Naive thymus-derived CD8-positive, alpha-beta T cell (primary cell): ENCODE data around the gene ERC2. TPM values are rescaled to one million over a fixed set of nuclear protein-coding genes. Genes with fewer than 3 reads are reported as not detected.

ENCODE experiments used
- ATAC-seq, 2 donors: fragments of 150-1000 bp; cut with Tn5 transposase in 1 of 2; sonication (Bioruptor Pico), chemical (Tn5 transposase) in 1 of 2; 1 replicate in 1 of 2; 2 replicates in 1 of 2; pipeline ENCODE4 v1.10.0; 2021; ENCODE audit warnings: mild to moderate bottlenecking in 2 of 2, moderate library complexity in 2 of 2
- POLR2A ChIA-PET: fragments of 350-600 bp; sonication (Branson Sonifier 250); formaldehyde crosslinking; loops from one replicate; lab custom pipeline; 2021; ENCODE audit warnings: antibody characterized with exemption; lab: Charles Lee
- DNase-seq, 10 donors: peaks; one replicate each; pipeline versions ENCODE4 v3.0.0 to v3.0.0-alpha.2; 2020 to 2022
- H3K27ac Mint-ChIP-seq, 10 donors: one replicate each; pipeline ENCODE4 v1.8.0; 2020 to 2022; ENCODE audit warnings: mild to moderate bottlenecking in 10 of 10, mixed read lengths in 10 of 10, moderate library complexity in 4 of 10, inconsistent platforms in 1 of 10
- H3K27me3 Mint-ChIP-seq, 5 donors: one replicate each; pipeline ENCODE4 v1.8.0; 2021 to 2022; ENCODE audit warnings: mixed read lengths in 5 of 5
- H3K36me3 Mint-ChIP-seq, 3 donors: one replicate each; pipeline ENCODE4 v1.8.0; 2020 to 2022; ENCODE audit warnings: mixed read lengths in 3 of 3, mild to moderate bottlenecking in 2 of 3, inconsistent platforms in 1 of 3
- H3K4me1 Mint-ChIP-seq, 4 donors: one replicate each; pipeline ENCODE4 v1.8.0; 2021 to 2022; ENCODE audit warnings: mixed read lengths in 4 of 4
- H3K4me3 Mint-ChIP-seq, 10 donors: one replicate each; pipeline ENCODE4 v1.8.0; 2020 to 2022; ENCODE audit warnings: mild to moderate bottlenecking in 10 of 10, mixed read lengths in 10 of 10, moderate library complexity in 6 of 10, inconsistent platforms in 1 of 10
- H3K9me3 Mint-ChIP-seq, 9 donors: one replicate each; pipeline ENCODE4 v1.8.0; 2020 to 2022; ENCODE audit warnings: mixed read lengths in 9 of 9, mild to moderate bottlenecking in 3 of 9, inconsistent platforms in 1 of 9, moderate library complexity in 1 of 9
- polyA plus RNA-seq, 3 donors: library from polyadenylated mRNA; unstranded; fragments of 300-500 nt; fragmentation: Illumina TruSeq; gene quantifications; one replicate each; pipeline ENCODE4 v1.2.3, GENCODE V29; 2021
- total RNA-seq, 8 experiments: library from RNA in 2 of 8; stranded (reverse) in 2 of 8; gene quantifications; one replicate each; pipeline ENCODE4 v1.2.3 and lab custom pipeline; 2021 to 2026

The ERC2 gene
- total and polyA plus RNA-seq, 5 experiments from 2014 or later, result 0.05 to 0.29 TPM; not detected in 3

- Mint-ChIP-seq H3K27me3 (peaks cover 0 to 5% (median 0%) of the 10 kb centered on the region in 5 donors), H3K9me3 (peaks cover 0 to 5% (median 0%) of the 10 kb centered on the region in 9 donors), H3K4me3 (no peak overlapping the region), H3K27ac (no peak overlapping the region), H3K4me1 (peaks cover 0 to 3% (median 0%) of the 10 kb centered on the region in 4 donors), H3K36me3 (no peaks in the 10 kb centered on the region)
- DNase-seq (no peak), ATAC-seq (no peak)
- POLR2A ChIA-PET, result no interaction called here
Measured at GRCh38 chr3:55574671-55575070, 893.6 kb downstream of the ERC2 start.

DNA sequence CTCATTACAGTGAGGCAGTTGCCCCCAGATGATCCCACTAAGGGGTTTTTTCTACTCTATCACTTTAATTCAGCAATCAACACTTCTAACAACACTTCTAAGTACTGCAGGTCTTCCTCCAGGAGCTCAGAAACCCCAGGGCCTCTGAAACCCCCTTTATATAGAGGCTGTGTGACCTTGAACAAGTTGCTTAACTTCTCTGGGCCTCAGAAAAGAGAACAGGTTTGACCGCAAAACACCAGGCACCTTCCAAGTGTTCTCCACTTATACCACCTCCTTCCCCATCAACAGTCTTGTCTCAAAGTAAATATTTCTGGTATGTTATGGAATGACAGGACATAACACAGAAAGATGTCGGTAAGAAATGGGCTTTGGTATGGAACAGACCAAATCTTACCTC lies 895.5 kb downstream of the ERC2 start:
- no peak overlapping the region for H3K27ac Mint-ChIP-seq
- H3K27me3 Mint-ChIP-seq, result peaks cover 0 to 5% (median 0%) of the 10 kb centered on the region in 5 donors
- no peak for ATAC-seq
- H3K36me3 Mint-ChIP-seq, result no peaks in the 10 kb centered on the region
- H3K4me3 Mint-ChIP-seq, result no peak overlapping the region
- H3K4me1 Mint-ChIP-seq, result peaks cover 0 to 3% (median 0%) of the 10 kb centered on the region in 4 donors
- no peak for DNase-seq
- peaks cover 0 to 9% (median 0%) of the 10 kb centered on the region in 9 donors for H3K9me3 Mint-ChIP-seq
- POLR2A ChIA-PET, result no interaction called here

DNA sequence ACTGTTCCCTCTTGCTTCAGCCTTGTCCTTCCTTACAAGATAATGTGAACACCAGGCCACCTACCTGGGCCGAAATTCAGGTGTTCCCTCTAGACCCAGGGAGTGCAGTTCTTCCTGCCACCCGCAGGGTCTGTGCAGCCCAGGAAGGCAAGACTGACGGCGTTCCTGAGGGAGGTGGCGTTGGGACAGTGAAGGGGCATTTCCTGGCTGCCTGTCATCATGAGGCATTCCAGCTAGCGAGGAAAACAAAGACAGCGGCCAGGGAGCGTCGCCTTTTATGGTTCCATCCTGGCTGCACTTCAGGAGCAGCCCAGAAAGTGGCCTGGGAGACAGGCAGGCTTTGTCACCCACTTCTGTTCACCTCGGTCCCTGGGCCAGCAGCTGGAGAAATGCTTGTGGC lies 896.4 kb downstream of the ERC2 start:
- Mint-ChIP-seq H3K4me3 (no peak overlapping the region), H3K9me3 (peaks cover 0 to 9% (median 0%) of the 10 kb centered on the region in 9 donors), H3K4me1 (peaks cover 0 to 3% (median 0%) of the 10 kb centered on the region in 4 donors), H3K27me3 (peaks cover 0 to 5% (median 0%) of the 10 kb centered on the region in 5 donors), H3K36me3 (no peaks in the 10 kb centered on the region), H3K27ac (no peak overlapping the region)
- POLR2A ChIA-PET, result no interaction called here
- DNase-seq, result no peak
- ATAC-seq, result no peak

DNA sequence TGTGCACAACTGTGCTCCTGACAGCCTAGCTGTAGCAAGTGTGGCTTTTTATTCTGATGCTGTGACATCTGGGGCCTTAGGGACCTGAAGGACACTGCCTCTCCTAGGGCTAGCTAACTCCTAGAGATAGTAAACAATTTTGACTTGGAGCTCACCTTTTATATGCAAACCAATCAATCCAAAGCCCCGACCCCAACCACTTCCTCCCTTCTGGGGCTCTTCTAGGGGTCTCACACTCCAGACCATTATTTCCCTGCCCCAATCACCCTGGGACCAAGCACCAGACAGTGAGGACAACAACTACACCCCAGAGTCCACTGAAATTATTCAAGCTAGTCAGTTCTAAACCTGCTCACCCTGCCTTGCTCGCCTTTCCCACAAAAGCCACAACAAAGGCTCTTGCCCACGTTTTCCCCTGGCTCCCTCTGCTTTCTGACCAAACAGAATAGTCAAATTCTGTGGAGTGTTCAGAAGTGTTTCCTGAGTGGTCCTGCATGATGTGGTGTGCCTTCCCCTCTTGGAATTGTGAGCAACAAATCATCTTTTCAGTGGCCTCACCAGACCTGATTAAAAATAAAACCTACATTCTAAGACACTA lies 897.0 kb downstream of the ERC2 start:
- H3K4me3 Mint-ChIP-seq, result no peak overlapping the region
- H3K27ac Mint-ChIP-seq, result no peak overlapping the region
- DNase-seq (no peak), ATAC-seq (no peak)
- H3K36me3 Mint-ChIP-seq, result no peaks in the 10 kb centered on the region
- peaks cover 0 to 9% (median 0%) of the 10 kb centered on the region in 9 donors for H3K9me3 Mint-ChIP-seq
- H3K4me1 Mint-ChIP-seq, result peaks cover 0 to 3% (median 0%) of the 10 kb centered on the region in 4 donors
- H3K27me3 Mint-ChIP-seq, result peaks cover 0 to 3% (median 0%) of the 10 kb centered on the region in 5 donors
- POLR2A ChIA-PET, result no interaction called here

- peaks cover 0 to 3% (median 0%) of the 10 kb centered on the region in 5 donors for H3K27me3 Mint-ChIP-seq
- H3K4me3 Mint-ChIP-seq, result no peak overlapping the region
- POLR2A ChIA-PET, result no interaction called here
- H3K27ac Mint-ChIP-seq, result no peak overlapping the region
- no peaks in the 10 kb centered on the region for H3K36me3 Mint-ChIP-seq
- H3K9me3 Mint-ChIP-seq, result peaks cover 0 to 9% (median 0%) of the 10 kb centered on the region in 9 donors
- no peak for DNase-seq
- no peak for ATAC-seq
- peaks cover 0 to 3% (median 0%) of the 10 kb centered on the region in 4 donors for H3K4me1 Mint-ChIP-seq
Measured at GRCh38 chr3:55570271-55570711, 898.0 kb downstream of the ERC2 start.

GRCh38 chr3:55569033-55569599 lies 899.2 kb downstream of the ERC2 start:
- peaks cover 0 to 9% (median 0%) of the 10 kb centered on the region in 9 donors for H3K9me3 Mint-ChIP-seq
- DNase-seq (no peak), ATAC-seq (no peak)
- no peak overlapping the region for H3K4me3 Mint-ChIP-seq
- H3K4me1 Mint-ChIP-seq, result peaks cover 0 to 5% (median 0%) of the 10 kb centered on the region in 4 donors
- H3K36me3 Mint-ChIP-seq, result no peaks in the 10 kb centered on the region
- POLR2A ChIA-PET, result no interaction called here
- H3K27ac Mint-ChIP-seq, result no peak overlapping the region
- peaks cover 0 to 3% (median 0%) of the 10 kb centered on the region in 5 donors for H3K27me3 Mint-ChIP-seq

GRCh38 chr3:55567615-55568014 lies 900.7 kb downstream of the ERC2 start:
- H3K36me3 Mint-ChIP-seq, result no peaks in the 10 kb centered on the region
- no peak for DNase-seq
- POLR2A ChIA-PET, result no interaction called here
- no peak overlapping the region for H3K4me3 Mint-ChIP-seq
- peaks cover 0 to 9% (median 0%) of the 10 kb centered on the region in 9 donors for H3K9me3 Mint-ChIP-seq
- ATAC-seq, result no peak
- no peak overlapping the region for H3K27ac Mint-ChIP-seq
- peaks cover 0 to 3% (median 0%) of the 10 kb centered on the region in 5 donors for H3K27me3 Mint-ChIP-seq
- peaks cover 0 to 5% (median 0%) of the 10 kb centered on the region in 4 donors for H3K4me1 Mint-ChIP-seq

- ATAC-seq (no peak), DNase-seq (no peak)
- Mint-ChIP-seq H3K9me3 (peaks cover 0 to 9% (median 0%) of the 10 kb centered on the region in 9 donors), H3K4me3 (no peak overlapping the region), H3K27me3 (peaks cover 0 to 3% (median 0%) of the 10 kb centered on the region in 5 donors), H3K4me1 (peaks cover 0 to 5% (median 0%) of the 10 kb centered on the region in 4 donors), H3K36me3 (no peaks in the 10 kb centered on the region), H3K27ac (no peak overlapping the region)
- POLR2A ChIA-PET, result no interaction called here
Measured at GRCh38 chr3:55567121-55567520, 901.1 kb downstream of the ERC2 start.

DNA sequence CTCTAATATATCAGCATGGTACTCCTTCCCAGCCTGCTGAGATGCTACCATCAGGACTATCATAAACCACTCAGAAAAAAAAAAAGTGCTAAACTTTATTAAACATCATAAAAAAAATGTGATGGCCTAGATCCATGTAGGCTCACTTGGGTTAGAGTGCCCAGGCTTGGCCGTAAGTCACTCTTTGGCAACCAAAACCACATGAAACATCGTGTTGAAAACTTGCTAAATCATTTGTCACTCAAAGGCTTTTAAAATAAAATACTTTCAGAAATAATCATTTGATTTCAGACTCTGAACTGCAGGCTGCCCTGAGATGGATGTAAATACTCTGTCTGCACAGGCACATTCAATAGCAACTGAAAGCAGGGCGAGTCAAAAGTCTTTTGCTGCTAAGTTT lies 902.7 kb downstream of the ERC2 start:
- Mint-ChIP-seq H3K4me3 (no peak overlapping the region), H3K27me3 (peaks cover 0 to 3% (median 0%) of the 10 kb centered on the region in 5 donors), H3K27ac (no peak overlapping the region), H3K9me3 (peaks cover 0 to 9% (median 0%) of the 10 kb centered on the region in 9 donors), H3K4me1 (peaks cover 0 to 2% (median 0%) of the 10 kb centered on the region in 4 donors), H3K36me3 (no peaks in the 10 kb centered on the region)
- POLR2A ChIA-PET, result no interaction called here
- no peak for ATAC-seq
- DNase-seq, result no peak

GRCh38 chr3:55564726-55565125 lies 903.5 kb downstream of the ERC2 start:
- no peak for DNase-seq
- POLR2A ChIA-PET, result no interaction called here
- Mint-ChIP-seq H3K27ac (no peak overlapping the region), H3K4me3 (no peak overlapping the region), H3K36me3 (no peaks in the 10 kb centered on the region), H3K27me3 (peaks cover 0 to 3% (median 0%) of the 10 kb centered on the region in 5 donors), H3K9me3 (peaks cover 0 to 9% (median 0%) of the 10 kb centered on the region in 9 donors), H3K4me1 (peaks cover 0 to 2% (median 0%) of the 10 kb centered on the region in 4 donors)
- ATAC-seq, result no peak

DNA sequence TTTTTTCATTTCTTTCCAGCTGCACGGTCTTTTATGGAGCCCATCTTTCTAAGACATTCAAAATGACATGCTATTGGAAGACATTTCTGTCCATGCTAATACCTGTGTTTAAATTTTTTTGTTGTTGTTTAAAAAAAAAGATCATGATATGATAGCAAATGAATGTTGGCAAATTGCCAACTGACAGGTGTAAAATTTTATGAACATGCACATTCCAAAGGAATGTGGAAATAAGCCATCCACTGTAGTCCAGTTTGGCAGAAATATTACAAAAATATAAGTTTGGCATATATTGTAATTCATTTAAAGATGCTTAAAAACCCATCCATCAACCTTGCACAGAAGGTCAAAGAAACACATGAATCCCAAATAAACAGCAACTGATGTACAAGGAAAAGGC lies 905.6 kb downstream of the ERC2 start:
- no peak for ATAC-seq
- H3K9me3 Mint-ChIP-seq, result no peaks in the 10 kb centered on the region
- DNase-seq, result no peak
- no peak overlapping the region for H3K27ac Mint-ChIP-seq
- peaks cover 0 to 2% (median 0%) of the 10 kb centered on the region in 4 donors for H3K4me1 Mint-ChIP-seq
- peaks cover 0 to 3% (median 0%) of the 10 kb centered on the region in 5 donors for H3K27me3 Mint-ChIP-seq
- no peak overlapping the region for H3K4me3 Mint-ChIP-seq
- no peaks in the 10 kb centered on the region for H3K36me3 Mint-ChIP-seq
- POLR2A ChIA-PET, result no interaction called here

- Mint-ChIP-seq H3K4me3 (no peak overlapping the region), H3K27ac (no peak overlapping the region), H3K27me3 (peaks cover 0 to 4% (median 2%) of the 10 kb centered on the region in 5 donors), H3K9me3 (peaks cover 0 to 2% (median 0%) of the 10 kb centered on the region in 9 donors), H3K36me3 (no peaks in the 10 kb centered on the region), H3K4me1 (peaks cover 0 to 2% (median 0%) of the 10 kb centered on the region in 4 donors)
- DNase-seq (no peak), ATAC-seq (no peak)
- POLR2A ChIA-PET, result no interaction called here
Measured at GRCh38 chr3:55559500-55560423, 908.5 kb downstream of the ERC2 start.
